ENCODE data around the gene TBCCD1. TPM values are rescaled to one million over a fixed set of nuclear protein-coding genes. Genes with fewer than 3 reads are reported as not detected.
"Not testable (repeated sequence)": the region's sequence is repeated elsewhere in the genome, so short reads cannot be mapped to it uniquely, and the experiment has no call there.

TBCCD1 gene
- total and polyA plus RNA-seq, 2 of the 4 experiments (the other 2 are of a cell fraction): 7.9 to 19.7 TPM

- no peaks in the 10 kb centered on the region for H3K79me1 ChIP-seq (ENCODE audit: low read depth in 1 of 2, low read length in 2 of 2)
- no TSS peak for BruUV-seq (replicated peaks)
- no peak overlapping the region for H3K14ac ChIP-seq (replicated peaks; ENCODE audit: low read depth, low read length)
- H4K8ac ChIP-seq (ENCODE audit: low read depth in 2 of 2, low read length in 2 of 2): no peak overlapping the region
- ChIA-PET POLR2A (ENCODE audit: unreplicated experiment) (no interaction called here), CTCF (interaction anchor here (1.1 to 1.8 kb wide), 2 partner anchors 10 to 27 kb away, joined by 4 read pairs; no protein-coding TSS in a partner anchor)
- H3K18ac ChIP-seq (ENCODE audit: low read depth, low read length): no peak overlapping the region
- no peak overlapping the region for H2BK5ac ChIP-seq (ENCODE audit: low read depth, low read length, poor library complexity, severe bottlenecking)
- no peak overlapping the region for H4K91ac ChIP-seq (ENCODE audit: insufficient read depth, low read depth, low read length)
- no peak overlapping the region for H3K4me3 ChIP-seq (ENCODE audit: insufficient read depth, low read depth, low read length)
- H4K20me1 ChIP-seq (ENCODE audit: insufficient read depth, low read length): no peaks in the 10 kb centered on the region
- no peak overlapping the region for H3K23ac ChIP-seq (ENCODE audit: low read depth, low read length)
- no peak overlapping the region for H3K27ac ChIP-seq (ENCODE audit: insufficient read depth, low read length)
- no peak overlapping the region for H2BK120ac ChIP-seq (ENCODE audit: low read depth, low read length)
- no peak for ATAC-seq (ENCODE audit: low read depth)
- H3K4me2 ChIP-seq (ENCODE audit: low read depth, low read length): no peak overlapping the region
- no peak overlapping the region for H2BK15ac ChIP-seq (ENCODE audit: low read depth, low read length)
- peaks cover 11% of the 10 kb centered on the region for H3K36me3 ChIP-seq (ENCODE audit: control insufficient read depth, insufficient read depth, low read length)
- peaks cover 3% of the 10 kb centered on the region; the same call in 1 of the 2 replicates for H3K27me3 ChIP-seq (ENCODE audit: control insufficient read depth, insufficient read depth, low read length)
- no peak overlapping the region for H3K9ac ChIP-seq (ENCODE audit: low read depth, low read length)
- H3K4me1 ChIP-seq (ENCODE audit: control insufficient read depth, insufficient read depth, low read length): no peaks in the 10 kb centered on the region; the same call in 1 of the 2 replicates
- no peaks in the 10 kb centered on the region for H3K9me1 ChIP-seq (ENCODE audit: insufficient read depth, low read length)
- H2AFZ ChIP-seq (replicated peaks; ENCODE audit: low read length, poor library complexity): no peak overlapping the region
- DNase-seq: no peak
- H2AK5ac ChIP-seq (ENCODE audit: low read depth, low read length): no peak overlapping the region
- no peak overlapping the region for H3K4ac ChIP-seq (ENCODE audit: low read depth, low read length)
- H4K5ac ChIP-seq (ENCODE audit: low read depth, low read length): no peak overlapping the region
- dilution Hi-C loops (cut with HindIII; ENCODE audit: low sequenced_read_pairs, unreplicated experiment) (no loop called here), in situ Hi-C loops (cut with MboI; ENCODE audit: low sequenced_read_pairs) (no loop called here), intact Hi-C loops (cut with micrococcal nuclease) (no loop called here)
- no peak overlapping the region for H3K56ac ChIP-seq (ENCODE audit: extremely low read depth, insufficient read depth, low read length)
- no peak overlapping the region for H2AK9ac ChIP-seq (replicated peaks; ENCODE audit: low read depth, low read length, poor library complexity)
- H2BK20ac ChIP-seq (ENCODE audit: low read depth, low read length): no peak overlapping the region
- no peak for TF ChIP-seq CEBPB (IDR thresholded peaks at IDR 0.05; ENCODE audit: low read depth, low read length)
- TF ChIP-seq CTCF (conservative IDR thresholded peaks at IDR 0.05; ENCODE audit: low read depth, low read length): no peak
- H3K9me3 ChIP-seq (ENCODE audit: control insufficient read depth, insufficient read depth, low read length): no peaks in the 10 kb centered on the region
These were observed 20.0 kb upstream of the TBCCD1 start for GRCh38 chr3:186587183-186587582.

- dilution Hi-C loops (cut with HindIII; ENCODE audit: low sequenced_read_pairs, unreplicated experiment): not testable (repeated sequence)
- CTCF ChIA-PET: interaction anchor here (1.8 kb wide), 1 partner anchor 9 kb away, joined by 4 read pairs; no protein-coding TSS in a partner anchor
These were observed 19.1 kb upstream of the TBCCD1 start for GRCh38 chr3:186586245-186586644.

More at GRCh38 chr3:186586245-186586644, 19.1 kb upstream of the TBCCD1 start:
- H3K9me1 ChIP-seq (ENCODE audit: insufficient read depth, low read length); H3K4me1 ChIP-seq (ENCODE audit: control insufficient read depth, insufficient read depth, low read length); H3K56ac ChIP-seq (ENCODE audit: extremely low read depth, insufficient read depth, low read length); H3K9ac ChIP-seq (ENCODE audit: low read depth, low read length); H2AK5ac ChIP-seq (ENCODE audit: low read depth, low read length); ATAC-seq (ENCODE audit: low read depth); H3K27ac ChIP-seq (ENCODE audit: insufficient read depth, low read length); H2BK20ac ChIP-seq (ENCODE audit: low read depth, low read length); H3K18ac ChIP-seq (ENCODE audit: low read depth, low read length); H4K20me1 ChIP-seq (ENCODE audit: insufficient read depth, low read length); H3K4me3 ChIP-seq (ENCODE audit: insufficient read depth, low read depth, low read length); H3K9me3 ChIP-seq (ENCODE audit: control insufficient read depth, insufficient read depth, low read length); H2BK120ac ChIP-seq (ENCODE audit: low read depth, low read length); H2AFZ ChIP-seq (replicated peaks; ENCODE audit: low read length, poor library complexity); H3K27me3 ChIP-seq (ENCODE audit: control insufficient read depth, insufficient read depth, low read length); H3K23ac ChIP-seq (ENCODE audit: low read depth, low read length); in situ Hi-C loops (cut with MboI; ENCODE audit: low sequenced_read_pairs); H3K4ac ChIP-seq (ENCODE audit: low read depth, low read length); H4K5ac ChIP-seq (ENCODE audit: low read depth, low read length); H4K8ac ChIP-seq (ENCODE audit: low read depth in 2 of 2, low read length in 2 of 2); H4K91ac ChIP-seq (ENCODE audit: insufficient read depth, low read depth, low read length); H2BK5ac ChIP-seq (ENCODE audit: low read depth, low read length, poor library complexity, severe bottlenecking); DNase-seq; H2AK9ac ChIP-seq (replicated peaks; ENCODE audit: low read depth, low read length, poor library complexity); H3K4me2 ChIP-seq (ENCODE audit: low read depth, low read length); H3K79me1 ChIP-seq (ENCODE audit: low read depth in 1 of 2, low read length in 2 of 2); BruUV-seq (replicated peaks); H3K14ac ChIP-seq (replicated peaks; ENCODE audit: low read depth, low read length); H2BK15ac ChIP-seq (ENCODE audit: low read depth, low read length); intact Hi-C loops (cut with micrococcal nuclease); POLR2A ChIA-PET (ENCODE audit: unreplicated experiment): not testable (repeated sequence)
- H3K36me3 ChIP-seq (ENCODE audit: control insufficient read depth, insufficient read depth, low read length): peaks cover 12% of the 10 kb centered on the region
- WGBS, 2 experiments (ENCODE audit: extremely low coverage in 2 of 2, insufficient read length in 1 of 2): no CpG with 5 or more reads among the region's 9 CpGs

All from IMR-90 (cell line).